Brain microvascular endothelial cell (primary cell): ENCODE results near the gene SLC25A27.
A peak's percentile ranks its signal among the peaks of the same experiment; 100 is the strongest.

Experiments
- DNase-seq: peaks from one replicate; pipeline ENCODE4 v3.0.0-alpha.2; 2020
- H3K27ac ChIP-seq: fragments of 250-450 bp; sonication (Bioruptor Pico); 2 replicates; pipeline ENCODE4 v1.5.1; 2020; ENCODE audit warnings: mild to moderate bottlenecking, moderate library complexity
- H3K27me3 ChIP-seq: fragments of 250-450 bp; sonication (Bioruptor Pico); replicated peaks from 2 replicates; pipeline ENCODE4 v1.5.1; 2020; ENCODE audit warnings: mild to moderate bottlenecking
- H3K36me3 ChIP-seq: fragments of 250-450 bp; sonication (Bioruptor Pico); replicated peaks from 2 replicates; pipeline ENCODE4 v1.5.1; 2020; ENCODE audit warnings: mild to moderate bottlenecking
- H3K4me3 ChIP-seq: 2 replicates; pipeline ENCODE4 v1.5.1; 2011; ENCODE audit warnings: low read depth, mild to moderate bottlenecking, control low read depth, low read length, moderate library complexity
- in situ Hi-C: cut with HindIII; loops from 2 replicates; pipeline ENCODE4 v1.10.0; 2017; ENCODE audit warnings: low sequenced_read_pairs, low pct_ligation_motif_present
- TF ChIP-seq, protein P1 (sequence below): IDR thresholded peaks from 2 replicates; pipeline ENCODE4 v1.5.1; 2011; ENCODE audit warnings: low read depth, mild to moderate bottlenecking, moderate library complexity, low read length, control low read depth, inconsistent platforms; ENCODE audit errors: missing control alignments

SLC25A27 gene

GRCh38 chr6:46653439-46654195 lies 842 bp downstream of the SLC25A27 start:
- in situ Hi-C loops: no loop called here
- no peaks in the 10 kb centered on the region for H3K27me3 ChIP-seq
- DNase-seq: no peak
- no peak overlapping the region for H3K27ac ChIP-seq
- no peaks in the 10 kb centered on the region for H3K36me3 ChIP-seq
- peak overlapping the region; percentile 78 for H3K4me3 ChIP-seq
- TF ChIP-seq, protein P1, sequence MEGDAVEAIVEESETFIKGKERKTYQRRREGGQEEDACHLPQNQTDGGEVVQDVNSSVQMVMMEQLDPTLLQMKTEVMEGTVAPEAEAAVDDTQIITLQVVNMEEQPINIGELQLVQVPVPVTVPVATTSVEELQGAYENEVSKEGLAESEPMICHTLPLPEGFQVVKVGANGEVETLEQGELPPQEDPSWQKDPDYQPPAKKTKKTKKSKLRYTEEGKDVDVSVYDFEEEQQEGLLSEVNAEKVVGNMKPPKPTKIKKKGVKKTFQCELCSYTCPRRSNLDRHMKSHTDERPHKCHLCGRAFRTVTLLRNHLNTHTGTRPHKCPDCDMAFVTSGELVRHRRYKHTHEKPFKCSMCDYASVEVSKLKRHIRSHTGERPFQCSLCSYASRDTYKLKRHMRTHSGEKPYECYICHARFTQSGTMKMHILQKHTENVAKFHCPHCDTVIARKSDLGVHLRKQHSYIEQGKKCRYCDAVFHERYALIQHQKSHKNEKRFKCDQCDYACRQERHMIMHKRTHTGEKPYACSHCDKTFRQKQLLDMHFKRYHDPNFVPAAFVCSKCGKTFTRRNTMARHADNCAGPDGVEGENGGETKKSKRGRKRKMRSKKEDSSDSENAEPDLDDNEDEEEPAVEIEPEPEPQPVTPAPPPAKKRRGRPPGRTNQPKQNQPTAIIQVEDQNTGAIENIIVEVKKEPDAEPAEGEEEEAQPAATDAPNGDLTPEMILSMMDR: no peak

DNA sequence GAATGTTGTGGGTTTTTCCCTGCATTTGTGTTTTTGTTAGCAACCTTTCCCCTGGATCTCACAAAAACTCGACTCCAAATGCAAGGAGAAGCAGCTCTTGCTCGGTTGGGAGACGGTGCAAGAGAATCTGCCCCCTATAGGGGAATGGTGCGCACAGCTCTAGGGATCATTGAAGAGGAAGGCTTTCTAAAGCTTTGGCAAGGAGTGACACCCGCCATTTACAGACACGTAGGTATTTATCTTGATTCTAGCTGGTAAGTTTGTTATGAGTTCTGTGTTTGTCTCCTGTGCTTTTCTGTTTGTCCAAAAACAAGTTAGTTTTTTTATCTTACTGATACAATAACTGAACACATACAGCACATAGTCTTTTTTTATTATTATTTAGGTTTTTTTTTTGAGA lies 3.0 kb downstream of the SLC25A27 start:
- no peak overlapping the region for H3K27ac ChIP-seq
- H3K36me3 ChIP-seq: no peaks in the 10 kb centered on the region
- H3K4me3 ChIP-seq: no peak overlapping the region
- no peaks in the 10 kb centered on the region for H3K27me3 ChIP-seq
- in situ Hi-C loops: no loop called here
- TF ChIP-seq, protein P1: peak; percentile 72
- no peak for DNase-seq

DNA sequence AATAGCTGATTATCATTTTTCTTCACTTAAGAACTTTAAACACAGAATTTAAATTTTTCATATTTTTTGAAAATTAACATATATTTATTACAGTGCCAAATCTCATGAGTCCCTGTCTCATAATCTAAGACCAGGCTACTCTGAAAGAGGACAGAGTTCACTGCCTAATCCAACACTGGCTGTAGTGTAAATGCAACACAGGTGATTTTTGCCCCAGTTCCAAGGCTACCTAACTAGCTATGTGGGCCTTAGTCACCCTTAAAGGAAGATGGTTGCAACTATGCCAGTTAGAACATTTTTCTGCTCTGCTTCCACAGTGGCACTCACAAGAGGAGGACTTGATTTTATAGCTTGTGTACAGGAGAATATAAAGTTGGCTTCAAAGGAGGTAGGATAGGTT lies 4.9 kb downstream of the SLC25A27 start:
- H3K36me3 ChIP-seq: no peaks in the 10 kb centered on the region
- H3K27ac ChIP-seq: no peak overlapping the region
- no peaks in the 10 kb centered on the region for H3K27me3 ChIP-seq
- DNase-seq: no peak
- TF ChIP-seq, protein P1: no peak
- H3K4me3 ChIP-seq: no peak overlapping the region
- in situ Hi-C loops: no loop called here

DNA sequence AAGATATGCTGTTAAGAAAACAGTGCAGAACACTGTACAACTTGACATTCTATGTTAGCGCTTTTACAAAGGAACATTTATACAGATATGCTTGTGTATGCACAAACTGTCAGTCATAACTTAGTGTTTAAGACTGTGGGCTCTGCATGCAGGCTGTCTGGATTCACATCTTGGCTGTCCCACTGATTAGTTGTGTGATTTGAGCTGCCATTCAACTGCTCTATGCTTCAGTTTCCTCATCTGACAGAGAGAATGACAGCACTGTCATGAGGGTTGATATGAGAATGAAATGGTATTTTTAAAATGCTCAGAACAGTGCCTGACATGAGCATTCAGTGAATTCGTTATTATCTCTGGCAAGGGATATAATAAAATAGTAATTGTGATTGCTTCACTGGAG lies 8.7 kb downstream of the SLC25A27 start:
- TF ChIP-seq, protein P1: no peak
- H3K27me3 ChIP-seq: no peaks in the 10 kb centered on the region
- in situ Hi-C loops: no loop called here
- DNase-seq: no peak
- H3K27ac ChIP-seq: no peak overlapping the region
- no peak overlapping the region for H3K4me3 ChIP-seq
- no peaks in the 10 kb centered on the region for H3K36me3 ChIP-seq

DNA sequence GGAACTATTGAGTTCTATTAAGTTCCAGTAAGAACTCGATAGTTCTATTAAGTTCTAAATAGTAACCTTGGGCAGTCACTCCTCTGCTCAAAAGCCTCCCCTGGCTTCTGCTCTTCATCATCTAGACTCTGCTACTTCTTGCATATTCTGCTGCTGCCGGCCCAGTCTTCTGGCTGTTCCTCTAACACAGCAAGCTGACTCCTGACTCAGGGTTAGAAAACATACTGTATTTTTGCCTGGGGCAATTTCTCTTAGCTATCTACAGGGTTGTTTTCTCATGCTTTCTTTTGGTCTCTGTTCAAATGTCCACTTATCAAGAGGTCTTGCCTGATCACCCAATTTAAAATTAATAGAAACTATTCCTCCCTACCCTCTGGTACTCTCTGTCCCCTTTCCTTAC lies 14.6 kb downstream of the SLC25A27 start:
- Histone ChIP-seq H3K27ac (no peak overlapping the region), H3K27me3 (no peaks in the 10 kb centered on the region), H3K36me3 (no peaks in the 10 kb centered on the region), H3K4me3 (no peak overlapping the region)
- in situ Hi-C loops: no loop called here
- TF ChIP-seq, protein P1: no peak
- no peak for DNase-seq

- in situ Hi-C loops: no loop called here
- H3K4me3 ChIP-seq: no peak overlapping the region
- H3K27me3 ChIP-seq: no peaks in the 10 kb centered on the region
- H3K27ac ChIP-seq: no peak overlapping the region
- no peak for DNase-seq
- H3K36me3 ChIP-seq: no peaks in the 10 kb centered on the region
- TF ChIP-seq, protein P1: no peak
Measured at GRCh38 chr6:46674410-46674809, 21.6 kb downstream of the SLC25A27 start.
